ENCODE measurements around the gene LDB3.

LDB3 gene

GRCh38 chr10:86665218-86665607, 3.1 kb upstream of the LDB3 start:
- no peak for DNase-seq

DNA sequence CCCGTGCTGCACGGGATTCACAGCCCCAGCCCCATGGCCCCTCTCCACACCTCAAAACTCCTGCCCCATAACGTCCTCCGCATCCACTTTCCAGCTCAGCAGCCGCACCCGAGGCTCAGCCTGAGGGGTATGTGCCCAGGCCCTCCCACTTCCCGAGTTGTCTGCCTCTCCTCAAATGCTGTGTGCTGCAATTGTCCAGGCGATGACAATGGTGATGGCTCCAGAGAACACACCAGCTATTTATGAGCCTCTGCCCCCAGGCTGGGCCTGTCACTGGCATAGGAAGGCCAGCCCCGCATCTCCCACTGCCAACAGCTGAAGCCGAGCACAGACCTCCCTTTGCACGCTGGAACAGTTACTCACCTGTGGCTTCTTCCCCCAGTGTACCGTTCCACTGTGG, 2.4 kb upstream of the LDB3 start:
- DNase-seq = no peak

DNA sequence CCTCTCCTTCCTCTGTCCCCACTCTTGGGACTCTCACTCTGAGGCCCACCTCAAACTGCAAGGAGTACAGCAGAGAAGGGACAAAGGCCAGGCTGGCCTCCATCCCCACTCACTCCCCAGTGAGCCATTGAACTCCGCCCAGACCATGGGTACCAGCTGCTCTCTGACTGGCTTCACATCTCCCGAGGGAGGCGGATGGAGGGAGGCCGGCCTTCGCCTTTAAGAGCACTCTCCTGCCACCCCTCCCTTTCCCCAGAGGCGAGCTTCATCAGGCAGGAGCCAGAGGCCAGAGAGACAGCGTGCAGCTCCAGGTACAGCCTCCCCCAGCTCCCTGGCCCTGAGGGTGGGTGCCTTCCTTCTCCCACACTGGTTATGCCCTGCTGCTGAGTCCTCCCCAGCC, 1.8 kb upstream of the LDB3 start:
- no peak for DNase-seq

DNA sequence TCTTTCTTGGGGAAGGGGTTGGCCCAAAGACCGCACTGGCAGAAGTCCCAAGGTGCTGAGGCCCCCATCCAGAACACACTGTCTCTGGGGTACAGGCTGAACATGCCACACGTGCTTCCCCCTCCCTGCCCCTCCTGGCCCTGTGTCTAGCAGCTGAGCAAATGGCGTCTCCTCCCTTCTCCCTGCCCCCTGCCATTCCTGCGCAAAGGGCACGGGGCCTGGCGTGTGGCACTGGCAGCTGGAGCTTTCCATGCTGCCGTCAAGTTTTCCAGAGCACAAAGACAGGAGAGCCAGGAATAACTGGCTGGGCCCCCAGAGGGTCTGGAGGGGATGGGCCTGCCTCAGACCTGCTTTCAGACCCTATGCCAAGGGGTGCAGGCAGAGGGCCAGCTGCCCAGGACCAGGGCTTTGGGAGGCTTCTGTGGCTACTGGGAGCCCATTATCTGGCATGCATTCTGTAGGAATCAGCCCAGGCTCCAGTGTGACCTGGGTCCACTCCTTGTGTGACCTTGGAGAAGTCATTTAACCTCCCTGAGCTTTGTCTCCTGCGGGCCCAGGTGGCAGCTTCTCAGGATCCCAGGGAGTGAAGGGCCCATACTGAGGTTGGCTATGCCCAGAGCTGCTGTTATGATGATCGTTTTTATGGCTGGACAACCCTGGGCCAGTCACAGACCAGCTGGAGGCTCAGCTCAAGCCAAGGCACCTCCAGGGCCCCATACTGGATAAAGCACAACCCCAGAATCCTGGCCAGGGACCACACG, 710 bp upstream of the LDB3 start:
- DNase-seq = no peak

GRCh38 chr10:86670290-86670811, 2.0 kb downstream of the LDB3 start:
- no peak for DNase-seq

GRCh38 chr10:86670876-86671275, 2.6 kb downstream of the LDB3 start:
- no peak for DNase-seq

GRCh38 chr10:86671419-86671818, 3.1 kb downstream of the LDB3 start:
- no peak for DNase-seq

GRCh38 chr10:86671985-86672710, 3.8 kb downstream of the LDB3 start:
- no peak for DNase-seq

GRCh38 chr10:86673216-86673826, 5.0 kb downstream of the LDB3 start:
- DNase-seq = no peak

DNA sequence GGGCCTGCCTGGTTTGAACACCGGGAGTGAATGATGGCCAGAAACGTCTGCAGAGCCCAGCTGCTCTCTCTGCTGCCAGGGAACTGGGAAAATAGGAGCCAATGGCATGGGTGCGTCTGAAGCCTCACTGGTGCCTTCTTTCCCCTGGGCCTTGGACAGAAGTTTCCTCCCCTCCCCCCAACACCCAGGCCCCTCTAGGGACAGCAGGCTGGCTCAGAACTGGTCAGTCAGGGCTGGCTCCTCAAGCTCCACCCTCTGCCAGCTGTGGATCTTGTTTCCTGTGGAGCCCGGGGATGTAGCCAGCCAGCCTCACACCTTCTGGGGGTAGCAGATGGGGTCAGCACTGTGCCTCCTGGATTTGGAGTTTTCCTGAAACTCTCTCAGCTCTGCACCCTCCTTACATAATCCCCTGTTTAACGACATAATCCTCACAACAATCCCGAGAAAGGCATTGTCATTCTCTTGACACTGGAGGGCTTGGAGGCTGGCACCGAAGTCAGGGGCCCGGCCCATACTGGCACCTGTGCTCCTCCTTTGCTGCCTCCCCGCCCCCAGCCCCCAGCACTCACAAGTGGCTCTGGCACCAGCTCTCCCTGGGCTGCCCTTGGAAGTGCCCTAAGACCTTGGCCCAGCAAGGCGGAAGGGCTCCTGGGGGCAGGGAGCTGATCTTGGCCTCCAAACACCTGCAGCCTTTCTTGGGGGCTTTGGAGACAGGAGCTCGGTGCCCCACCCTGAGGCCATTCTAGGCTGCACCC, 5.7 kb downstream of the LDB3 start:
- no peak for DNase-seq

- no peak for DNase-seq
Observed at GRCh38 chr10:86674912-86675311, 6.6 kb downstream of the LDB3 start.

DNA sequence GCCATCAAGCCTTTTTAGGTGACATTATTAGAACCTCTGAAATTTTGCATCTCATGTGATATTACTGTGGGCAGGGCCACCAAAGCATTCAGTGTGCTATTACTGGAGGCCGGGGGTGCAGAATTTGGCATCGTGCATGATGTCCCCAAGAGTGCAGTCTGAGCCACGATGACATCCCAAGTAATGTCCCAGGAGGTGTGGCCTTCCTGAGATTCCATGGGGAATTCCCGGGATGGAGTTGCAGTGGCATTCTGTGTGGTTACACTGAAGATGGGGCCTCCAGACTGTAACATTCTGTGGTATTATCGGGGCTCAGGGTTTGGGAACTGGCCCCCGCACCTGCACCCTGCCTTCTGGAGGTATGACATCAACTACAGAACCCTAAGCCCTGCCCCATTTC, 9.1 kb downstream of the LDB3 start:
- DNase-seq = no peak

DNA sequence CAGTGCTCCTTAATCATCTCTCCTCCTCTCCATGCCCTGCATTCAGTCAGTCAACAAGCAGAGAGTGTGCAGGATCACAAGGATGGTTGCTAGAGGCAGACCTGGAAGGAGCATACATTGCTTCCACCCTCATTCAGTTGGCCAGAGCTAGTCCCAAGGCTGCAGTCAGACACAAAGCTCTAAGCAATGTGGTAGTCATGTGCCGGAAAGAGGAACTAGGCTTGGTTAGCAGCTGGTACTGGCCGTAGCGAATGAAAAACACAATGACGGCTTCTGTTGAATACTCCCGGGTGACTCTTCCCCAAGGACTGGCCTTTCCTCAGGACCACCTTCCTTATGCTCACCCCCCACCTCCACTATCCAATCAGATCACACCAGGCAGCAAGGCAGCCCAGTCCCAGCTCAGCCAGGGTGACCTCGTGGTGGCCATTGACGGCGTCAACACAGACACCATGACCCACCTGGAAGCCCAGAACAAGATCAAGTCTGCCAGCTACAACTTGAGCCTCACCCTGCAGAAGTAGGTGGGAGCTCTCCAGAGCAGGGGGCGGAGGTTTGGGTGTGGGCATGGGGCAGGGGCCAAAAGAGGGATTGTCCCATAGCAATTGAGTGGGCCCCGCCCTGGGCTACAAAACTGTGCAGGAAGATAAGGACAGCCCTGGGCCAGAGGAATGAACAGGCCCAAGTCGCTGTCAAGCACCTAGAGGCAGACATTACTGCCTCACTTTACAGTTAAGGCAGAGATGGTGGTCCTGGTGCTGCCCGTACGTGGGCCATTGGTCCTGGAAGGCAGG, 10.9 kb downstream of the LDB3 start:
- DNase-seq = no peak

GRCh38 chr10:86681047-86681446, 12.7 kb downstream of the LDB3 start:
- DNase-seq = no peak

DNA sequence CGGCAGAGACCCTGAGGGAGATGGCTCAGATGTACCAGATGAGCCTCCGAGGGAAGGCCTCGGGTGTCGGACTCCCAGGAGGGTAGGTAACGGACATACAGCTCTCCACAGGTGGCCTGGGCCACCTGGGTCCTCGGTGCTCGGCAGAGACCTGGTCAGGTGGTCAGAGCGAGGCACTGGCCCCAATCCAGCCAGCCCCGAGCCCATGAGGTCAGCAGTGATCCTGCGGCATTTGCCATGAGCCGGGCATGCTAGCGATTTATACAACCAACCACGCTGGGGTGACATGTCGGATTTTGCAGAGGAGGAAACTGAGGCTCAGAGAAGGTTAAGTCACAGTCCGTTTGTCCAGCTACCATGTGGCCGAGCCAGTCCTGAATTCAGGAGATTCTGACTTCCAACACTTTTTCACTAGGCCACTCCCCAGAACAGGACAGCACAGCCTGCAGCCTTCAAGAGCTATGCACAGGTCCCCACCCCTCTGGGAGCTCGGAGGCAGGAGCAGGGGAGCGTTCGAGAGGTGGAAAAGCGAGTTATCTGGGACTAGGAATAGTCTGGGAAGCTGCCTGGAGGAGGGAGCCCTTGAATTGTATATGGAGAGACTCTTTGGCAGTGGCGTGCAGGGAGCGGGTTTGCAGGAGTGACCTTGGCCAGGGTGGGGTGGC, 13.5 kb downstream of the LDB3 start:
- DNase-seq = no peak

DNA sequence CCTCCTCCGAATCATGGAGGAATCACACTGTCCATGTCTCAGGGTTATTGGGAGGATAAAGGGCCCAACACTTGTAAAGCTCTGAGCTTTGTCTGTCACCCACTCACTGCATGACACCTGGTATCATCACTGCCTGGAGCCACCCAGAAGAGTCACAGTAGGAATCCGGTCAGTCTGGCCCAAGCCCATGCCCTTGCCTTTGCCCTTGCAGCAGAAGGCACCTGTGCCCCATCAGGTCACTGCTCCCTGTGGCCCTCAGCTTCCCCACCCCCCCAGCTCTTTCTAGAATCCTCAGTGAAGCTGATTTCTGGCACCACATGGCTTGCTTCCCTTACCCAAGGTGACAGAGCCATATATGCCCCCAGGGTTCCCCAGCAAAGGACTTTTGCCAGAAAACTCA, 14.4 kb downstream of the LDB3 start:
- no peak for DNase-seq

DNA sequence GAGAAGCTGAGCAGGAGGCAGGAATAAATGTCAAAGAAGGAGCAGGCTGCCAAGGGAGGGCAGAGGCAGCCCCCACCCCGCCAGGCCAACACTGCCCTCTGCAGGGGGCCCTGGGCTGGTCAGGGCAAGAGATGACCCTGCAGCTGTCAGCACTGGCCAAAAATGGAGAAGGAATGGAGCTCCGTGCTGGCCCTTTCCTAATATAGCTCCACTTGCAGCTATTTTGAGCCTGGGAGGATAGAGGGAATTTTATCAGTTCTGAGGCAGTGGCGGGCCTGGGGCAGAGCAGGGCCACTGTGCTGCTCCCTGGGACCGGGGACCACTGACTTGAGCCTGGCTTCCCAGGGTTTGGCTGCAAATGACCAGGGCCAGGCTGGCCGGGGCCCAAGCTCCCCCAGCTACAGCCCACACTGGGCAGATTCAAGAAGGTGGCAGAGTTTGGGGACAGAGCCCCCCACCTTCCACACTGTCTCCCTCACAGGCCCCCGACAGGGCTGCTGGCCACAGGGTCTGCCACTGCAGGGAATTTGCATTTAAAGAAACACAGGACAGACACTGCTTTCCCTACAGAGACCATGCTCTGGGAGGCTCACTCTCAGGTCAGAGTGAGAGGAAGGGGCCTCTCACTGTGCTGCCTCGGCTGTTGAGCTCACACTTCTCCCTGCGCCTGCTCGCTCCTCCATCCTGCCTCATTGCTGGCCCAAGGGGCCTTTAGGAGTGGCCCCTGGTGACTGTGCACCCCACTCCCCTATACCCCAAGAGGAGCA, 16.2 kb downstream of the LDB3 start:
- DNase-seq = no peak

DNA sequence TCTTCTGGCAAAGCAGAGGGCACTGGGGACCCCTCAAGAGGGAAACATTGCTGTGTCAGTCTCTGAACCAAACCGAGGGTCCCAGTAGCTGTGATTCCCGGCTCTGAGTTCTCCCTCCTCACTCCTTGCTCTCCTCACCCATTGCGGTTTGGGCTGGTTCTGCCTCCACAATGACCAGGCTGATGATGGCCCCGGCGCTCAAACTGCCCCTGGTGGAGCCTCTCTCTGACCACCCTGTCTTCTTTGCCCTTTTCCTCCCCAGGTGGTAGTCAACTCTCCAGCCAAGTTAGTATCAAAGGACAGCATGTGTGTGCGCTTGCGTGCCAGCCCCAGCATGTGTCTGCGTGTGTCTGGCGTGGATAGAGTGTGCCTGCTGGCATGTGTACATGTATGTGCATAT, 17.1 kb downstream of the LDB3 start:
- DNase-seq = no peak

GRCh38 chr10:86685893-86686632, 17.8 kb downstream of the LDB3 start:
- DNase-seq = no peak

- no peak for DNase-seq
Observed at GRCh38 chr10:86686972-86687371, 18.7 kb downstream of the LDB3 start.
